Measurements from ENCODE around the gene SPOCK3. TPM values are rescaled to one million over a fixed set of nuclear protein-coding genes. Genes with fewer than 3 reads are reported as not detected.
"Not testable (repeated sequence)": the region's sequence is repeated elsewhere in the genome, so short reads cannot be mapped to it uniquely, and the experiment has no call there.

The SPOCK3 gene
- total RNA-seq: not detected
- 0.10 TPM for polyA plus RNA-seq (2013, experiment 1 of 2)
- polyA plus RNA-seq (2013, experiment 2 of 2): 0.05 TPM
- 0 to 0.25 (median 0) reads per million in 172 experiments for total RNA-seq

DNA sequence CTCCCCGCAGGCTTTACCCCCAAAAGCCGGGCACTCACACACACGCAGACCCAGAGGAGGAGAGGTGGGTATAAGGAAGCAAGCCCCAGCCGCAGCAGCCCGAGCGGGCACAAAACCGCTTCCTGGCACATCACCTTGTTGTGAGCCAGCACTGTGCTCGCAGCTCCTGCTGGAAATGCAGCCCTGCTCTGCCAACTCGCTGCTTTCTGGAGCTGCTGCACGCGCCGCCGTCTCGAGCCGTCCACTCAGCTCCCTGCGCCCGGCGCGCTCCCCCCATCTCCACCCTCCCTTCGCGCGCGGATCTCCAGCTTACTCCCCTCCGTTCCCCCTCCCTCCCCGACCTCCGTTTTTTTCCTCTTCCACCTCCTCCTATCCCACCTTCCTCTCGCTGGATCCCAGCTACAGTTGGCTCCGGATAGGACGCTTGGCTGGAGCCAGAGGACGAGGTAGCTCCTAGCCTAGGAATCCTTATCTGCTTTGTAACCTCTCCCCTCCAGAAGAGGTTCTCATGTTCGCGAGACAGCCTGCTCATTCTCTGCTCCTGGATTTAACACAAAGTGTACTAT, at the start of gene SPOCK3:
TSS of gene SPOCK3 (minus strand) at position 179 of the 566 bp plus-strand sequence.
- Histone ChIP-seq H3K9me3 (ENCODE audit: control insufficient read depth in 1 of 2, insufficient read depth in 1 of 2, low read length in 2 of 2) (peaks cover 0 to 14% of the 10 kb centered on the region in 2 experiments), H3K4me1 (ENCODE audit: insufficient read depth, low read length) (no peaks in the 10 kb centered on the region), H3K4me3 (ENCODE audit: low read length) (peak within 1 kb of the TSS; percentile 20), H3K36me3 (ENCODE audit: insufficient read depth, low read length) (no peaks in the 10 kb centered on the region), H3K27me3 (ENCODE audit: control insufficient read depth in 1 of 2, insufficient read depth in 2 of 2, low read length in 2 of 2) (peaks cover 11 to 13% of the 10 kb centered on the region in 2 experiments), H3K27ac (ENCODE audit: low read depth in 1 of 2, low read length in 2 of 2) (no peak within 1 kb of the TSS)
- POLR2A ChIA-PET: interaction anchor here (0.7 kb wide), 1 partner anchor 10 kb away, joined by 3 read pairs; no protein-coding TSS in a partner anchor
- CTCF ChIA-PET: interaction anchor here (0.7 kb wide), 1 partner anchor 15 kb away, joined by 3 read pairs; no protein-coding TSS in a partner anchor
- Mint-ChIP-seq H3K4me1 (ENCODE audit: low read depth) (no peaks in the 10 kb centered on the region), H3K27ac (no peak within 1 kb of the TSS), H3K9me3 (no peaks in the 10 kb centered on the region), H3K4me3 (no peak within 1 kb of the TSS), H3K36me3 (ENCODE audit: low read depth) (no peaks in the 10 kb centered on the region), H3K27me3 (peaks cover 40% of the 10 kb centered on the region)
- TF ChIP-seq, protein P1, sequence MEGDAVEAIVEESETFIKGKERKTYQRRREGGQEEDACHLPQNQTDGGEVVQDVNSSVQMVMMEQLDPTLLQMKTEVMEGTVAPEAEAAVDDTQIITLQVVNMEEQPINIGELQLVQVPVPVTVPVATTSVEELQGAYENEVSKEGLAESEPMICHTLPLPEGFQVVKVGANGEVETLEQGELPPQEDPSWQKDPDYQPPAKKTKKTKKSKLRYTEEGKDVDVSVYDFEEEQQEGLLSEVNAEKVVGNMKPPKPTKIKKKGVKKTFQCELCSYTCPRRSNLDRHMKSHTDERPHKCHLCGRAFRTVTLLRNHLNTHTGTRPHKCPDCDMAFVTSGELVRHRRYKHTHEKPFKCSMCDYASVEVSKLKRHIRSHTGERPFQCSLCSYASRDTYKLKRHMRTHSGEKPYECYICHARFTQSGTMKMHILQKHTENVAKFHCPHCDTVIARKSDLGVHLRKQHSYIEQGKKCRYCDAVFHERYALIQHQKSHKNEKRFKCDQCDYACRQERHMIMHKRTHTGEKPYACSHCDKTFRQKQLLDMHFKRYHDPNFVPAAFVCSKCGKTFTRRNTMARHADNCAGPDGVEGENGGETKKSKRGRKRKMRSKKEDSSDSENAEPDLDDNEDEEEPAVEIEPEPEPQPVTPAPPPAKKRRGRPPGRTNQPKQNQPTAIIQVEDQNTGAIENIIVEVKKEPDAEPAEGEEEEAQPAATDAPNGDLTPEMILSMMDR (IDR thresholded peaks at IDR 0.05): no peak
- DNase-seq (peak in 2 of 14 experiments; percentile 2 to 13), ATAC-seq (ENCODE audit: poor library complexity) (no peak)
- intact Hi-C loops (cut with DNase I, micrococcal nuclease): no loop called here

DNA sequence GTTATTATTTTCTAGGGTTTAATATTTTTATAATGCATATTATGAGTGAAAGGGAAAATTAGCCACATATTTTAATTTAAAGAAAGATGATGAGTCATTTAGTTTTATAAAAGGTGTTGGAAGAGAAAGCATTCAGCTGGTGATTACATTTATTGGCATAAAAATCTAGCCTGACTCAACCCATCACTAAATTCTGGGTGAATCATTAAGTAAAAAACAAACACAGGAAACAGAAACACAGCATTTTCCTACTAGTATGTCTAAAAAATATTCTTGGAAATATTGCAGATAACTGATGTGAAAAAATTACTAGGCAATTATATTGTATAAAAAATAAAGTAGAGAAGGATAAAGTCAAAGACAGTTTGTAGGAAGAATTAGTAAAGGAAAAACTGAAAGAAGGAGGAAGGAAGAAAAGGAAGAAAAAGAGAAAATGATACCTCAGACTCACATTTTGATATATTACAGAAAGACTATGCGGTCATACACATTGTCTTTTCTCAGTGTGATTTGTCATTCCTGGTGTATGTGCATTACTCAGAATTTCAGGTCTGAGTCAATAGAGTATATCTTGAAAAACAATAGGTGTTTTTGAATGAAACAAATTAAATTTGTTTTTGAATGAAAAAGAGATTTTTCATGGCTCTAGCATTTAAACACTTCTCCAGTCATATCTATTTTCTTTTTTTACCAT, 48.0 kb upstream of the SPOCK3 start:
- Mint-ChIP-seq H3K4me1 (ENCODE audit: low read depth) (no peaks in the 10 kb centered on the region), H3K36me3 (ENCODE audit: low read depth) (no peaks in the 10 kb centered on the region), H3K9me3 (peaks cover 14% of the 10 kb centered on the region), H3K4me3 (no peak overlapping the region), H3K27ac (no peak overlapping the region), H3K27me3 (no peaks in the 10 kb centered on the region)
- ChIA-PET CTCF (no interaction called here), POLR2A (no interaction called here)
- ATAC-seq (ENCODE audit: poor library complexity) (no peak), DNase-seq (no peak)
- H3K36me3 ChIP-seq (ENCODE audit: insufficient read depth, low read length): no peaks in the 10 kb centered on the region
- TF ChIP-seq, protein P1 (IDR thresholded peaks at IDR 0.05): no peak
- intact Hi-C loops (cut with DNase I, micrococcal nuclease): no loop called here
- no peak overlapping the region for H3K27ac ChIP-seq (ENCODE audit: low read depth in 1 of 2, low read length in 2 of 2)
- H3K27me3 ChIP-seq (ENCODE audit: control insufficient read depth in 1 of 2, insufficient read depth in 2 of 2, low read length in 2 of 2): no peaks in the 10 kb centered on the region
- no peaks in the 10 kb centered on the region for H3K4me1 ChIP-seq (ENCODE audit: insufficient read depth, low read length)
- H3K9me3 ChIP-seq (ENCODE audit: control insufficient read depth in 1 of 2, insufficient read depth in 1 of 2, low read length in 2 of 2): no peaks in the 10 kb centered on the region
- no peak overlapping the region for H3K4me3 ChIP-seq (ENCODE audit: low read length)

DNA sequence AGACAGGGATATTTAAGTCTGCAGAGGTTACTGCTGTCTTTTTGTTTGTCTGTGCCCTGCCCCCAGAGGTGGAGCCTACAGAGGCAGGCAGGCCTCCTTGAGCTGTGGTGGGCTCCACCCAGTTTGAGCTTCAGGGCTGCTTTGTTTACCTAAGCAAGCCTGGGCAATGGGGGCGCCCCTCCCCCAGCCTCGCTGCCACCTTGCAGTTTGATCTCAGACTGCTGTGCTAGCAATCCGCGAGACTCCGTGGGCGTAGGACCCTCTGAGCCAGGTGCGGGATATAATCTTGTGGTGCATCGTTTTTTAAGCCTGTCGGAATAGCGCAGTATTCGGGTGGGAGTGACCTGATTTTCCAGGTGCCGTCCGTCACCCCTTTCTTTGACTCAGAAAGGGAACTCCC, 47.3 kb upstream of the SPOCK3 start:
- POLR2A ChIA-PET; ATAC-seq (ENCODE audit: poor library complexity): not testable (repeated sequence)

More for the DNA sequence above, 47.3 kb upstream of the SPOCK3 start:
- H3K4me3 ChIP-seq (ENCODE audit: low read length); DNase-seq; H3K4me3 Mint-ChIP-seq; H3K36me3 Mint-ChIP-seq (ENCODE audit: low read depth); H3K27ac Mint-ChIP-seq; intact Hi-C loops (cut with DNase I, micrococcal nuclease); H3K27me3 ChIP-seq (ENCODE audit: control insufficient read depth in 1 of 2, insufficient read depth in 2 of 2, low read length in 2 of 2); H3K4me1 ChIP-seq (ENCODE audit: insufficient read depth, low read length); H3K27ac ChIP-seq (ENCODE audit: low read depth in 1 of 2, low read length in 2 of 2); H3K4me1 Mint-ChIP-seq (ENCODE audit: low read depth); CTCF ChIA-PET; H3K36me3 ChIP-seq (ENCODE audit: insufficient read depth, low read length); H3K27me3 Mint-ChIP-seq; H3K9me3 ChIP-seq (ENCODE audit: control insufficient read depth in 1 of 2, insufficient read depth in 1 of 2, low read length in 2 of 2): not testable (repeated sequence)
- H3K9me3 Mint-ChIP-seq: peaks cover 12% of the 10 kb centered on the region

All from CD4-positive, alpha-beta T cell (primary cell).